ENCODE results near the gene HRAS. TPM values are rescaled to one million over a fixed set of nuclear protein-coding genes. Genes with fewer than 3 reads are reported as not detected.

Gene HRAS
- 10 to 100 TPM; 27.6 to 35.0 (median 30.6) TPM for total RNA-seq
- 24.9 TPM for total RNA-seq (2013)

GRCh38 chr11:535519-536454, at the start of gene HRAS:
Gene HRAS, minus strand, starts transcription at chr11:535576.
- TF ChIP-seq, protein P1, sequence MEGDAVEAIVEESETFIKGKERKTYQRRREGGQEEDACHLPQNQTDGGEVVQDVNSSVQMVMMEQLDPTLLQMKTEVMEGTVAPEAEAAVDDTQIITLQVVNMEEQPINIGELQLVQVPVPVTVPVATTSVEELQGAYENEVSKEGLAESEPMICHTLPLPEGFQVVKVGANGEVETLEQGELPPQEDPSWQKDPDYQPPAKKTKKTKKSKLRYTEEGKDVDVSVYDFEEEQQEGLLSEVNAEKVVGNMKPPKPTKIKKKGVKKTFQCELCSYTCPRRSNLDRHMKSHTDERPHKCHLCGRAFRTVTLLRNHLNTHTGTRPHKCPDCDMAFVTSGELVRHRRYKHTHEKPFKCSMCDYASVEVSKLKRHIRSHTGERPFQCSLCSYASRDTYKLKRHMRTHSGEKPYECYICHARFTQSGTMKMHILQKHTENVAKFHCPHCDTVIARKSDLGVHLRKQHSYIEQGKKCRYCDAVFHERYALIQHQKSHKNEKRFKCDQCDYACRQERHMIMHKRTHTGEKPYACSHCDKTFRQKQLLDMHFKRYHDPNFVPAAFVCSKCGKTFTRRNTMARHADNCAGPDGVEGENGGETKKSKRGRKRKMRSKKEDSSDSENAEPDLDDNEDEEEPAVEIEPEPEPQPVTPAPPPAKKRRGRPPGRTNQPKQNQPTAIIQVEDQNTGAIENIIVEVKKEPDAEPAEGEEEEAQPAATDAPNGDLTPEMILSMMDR (IDR thresholded peaks at IDR 0.05): no peak
- H3K9me3 Mint-ChIP-seq: no peaks in the 10 kb centered on the region
- no peaks in the 10 kb centered on the region for H3K27me3 Mint-ChIP-seq (ENCODE audit: low read depth in 2 of 2)
- peak within 1 kb of the TSS; percentile 86 to 92 for H3K27ac Mint-ChIP-seq
- Histone ChIP-seq H3K36me3 (ENCODE audit: control insufficient read depth, insufficient read depth, low read length) (peaks cover 11% of the 10 kb centered on the region), H3K9me3 (ENCODE audit: control insufficient read depth, insufficient read depth, low read length) (no peaks in the 10 kb centered on the region), H3K27me3 (ENCODE audit: control insufficient read depth, insufficient read depth, low read length) (no peaks in the 10 kb centered on the region), H3K4me1 (ENCODE audit: control insufficient read depth, insufficient read depth, low read length) (peaks cover 37% of the 10 kb centered on the region), H3K27ac (ENCODE audit: low read length) (peak within 1 kb of the TSS; percentile 95), H3K4me3 (ENCODE audit: low read length) (peak within 1 kb of the TSS; percentile 52)
- WGBS (ENCODE audit: insufficient coverage): under 1% methylated on average over 97 of the region's 97 CpGs
- intact Hi-C loops (cut with micrococcal nuclease): no loop called here
- peak within 1 kb of the TSS; percentile 90 for H3K4me3 Mint-ChIP-seq
- H3K4me1 Mint-ChIP-seq: peaks cover 0 to 25% of the 10 kb centered on the region in 2 donors
- DNase-seq (peak; percentile 98 to 99), ATAC-seq (peak; percentile 89 to 97 (median 89))
- H3K36me3 Mint-ChIP-seq: no peaks in the 10 kb centered on the region

- H3K27ac ChIP-seq (ENCODE audit: low read length): no peak overlapping the region
- H3K4me3 ChIP-seq (ENCODE audit: low read length): no peak overlapping the region
- DNase-seq: no peak
- Mint-ChIP-seq H3K27me3 (ENCODE audit: low read depth in 2 of 2) (no peaks in the 10 kb centered on the region), H3K4me3 (no peak overlapping the region), H3K36me3 (peaks cover 4% of the 10 kb centered on the region), H3K4me1 (peaks cover 41 to 51% of the 10 kb centered on the region in 2 donors), H3K27ac (no peak overlapping the region), H3K9me3 (no peaks in the 10 kb centered on the region)
- 98% methylated on average over 10 of the region's 10 CpGs for WGBS (ENCODE audit: insufficient coverage)
- intact Hi-C loops (cut with micrococcal nuclease): no loop called here
- TF ChIP-seq, protein P1 (IDR thresholded peaks at IDR 0.05): no peak
- H3K27me3 ChIP-seq (ENCODE audit: control insufficient read depth, insufficient read depth, low read length): no peaks in the 10 kb centered on the region
- H3K9me3 ChIP-seq (ENCODE audit: control insufficient read depth, insufficient read depth, low read length): no peaks in the 10 kb centered on the region
- H3K4me1 ChIP-seq (ENCODE audit: control insufficient read depth, insufficient read depth, low read length): peaks cover 35% of the 10 kb centered on the region
- H3K36me3 ChIP-seq (ENCODE audit: control insufficient read depth, insufficient read depth, low read length): peaks cover 34% of the 10 kb centered on the region
- ATAC-seq: no peak
These were observed 48.9 kb upstream of the HRAS start for GRCh38 chr11:584287-584686.

DNA sequence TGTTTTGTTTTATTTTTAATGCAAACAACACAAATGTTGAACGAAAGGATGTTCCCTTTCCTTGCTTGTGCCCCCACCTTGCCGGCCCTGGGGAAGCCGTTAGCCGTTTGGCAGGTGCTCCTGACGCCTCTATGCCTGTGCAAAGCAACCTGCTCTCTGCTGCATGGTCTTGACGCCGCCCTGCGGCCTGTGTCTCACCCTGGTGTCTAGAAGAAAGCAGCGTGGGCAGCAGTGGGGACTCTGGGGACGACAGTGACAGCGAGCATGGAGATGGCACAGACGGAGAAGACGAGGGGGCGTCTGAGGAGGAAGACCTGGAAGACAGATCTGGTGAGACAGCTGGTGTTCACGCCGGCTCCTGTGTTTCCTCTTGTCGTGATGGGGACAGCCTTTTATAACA, 46.4 kb upstream of the HRAS start:
- 93% methylated on average over 17 of the region's 17 CpGs for WGBS (ENCODE audit: insufficient coverage)
- Histone ChIP-seq H3K4me1 (ENCODE audit: control insufficient read depth, insufficient read depth, low read length) (peaks cover 46% of the 10 kb centered on the region), H3K27me3 (ENCODE audit: control insufficient read depth, insufficient read depth, low read length) (no peaks in the 10 kb centered on the region), H3K4me3 (ENCODE audit: low read length) (no peak overlapping the region), H3K36me3 (ENCODE audit: control insufficient read depth, insufficient read depth, low read length) (peaks cover 24% of the 10 kb centered on the region), H3K9me3 (ENCODE audit: control insufficient read depth, insufficient read depth, low read length) (no peaks in the 10 kb centered on the region), H3K27ac (ENCODE audit: low read length) (no peak overlapping the region)
- Mint-ChIP-seq H3K27me3 (ENCODE audit: low read depth in 2 of 2) (no peaks in the 10 kb centered on the region), H3K27ac (peak overlapping the region; percentile 53 to 66), H3K9me3 (no peaks in the 10 kb centered on the region), H3K36me3 (no peaks in the 10 kb centered on the region), H3K4me3 (no peak overlapping the region), H3K4me1 (peaks cover 46 to 50% of the 10 kb centered on the region in 2 donors)
- ATAC-seq (no peak), DNase-seq (no peak)
- TF ChIP-seq, protein P1 (IDR thresholded peaks at IDR 0.05): no peak
- intact Hi-C loops (cut with micrococcal nuclease): no loop called here

Data from natural killer cell (primary cell).